Measurements from ENCODE around the gene S100A2.
"Not testable (repeated sequence)": the region's sequence is repeated elsewhere in the genome, so short reads cannot be mapped to it uniquely, and the experiment has no call there.

Gene S100A2

GRCh38 chr1:153527023-153527682 is 38.5 kb downstream of the S100A2 start:
- CTCF ChIA-PET, result interaction anchor here (1.0 to 4.2 kb wide), 9 partner anchors 8 to 100 kb away, joined by 3 to 22 read pairs (median 6); partner anchors contain the start of genes S100A13 and S100A6
- no peak overlapping the region for H3K4me3 ChIP-seq (ENCODE audit: control insufficient read depth in 1 of 7, extremely low read depth in 1 of 7, insufficient read depth in 4 of 7, low read depth in 2 of 7, low read length in 6 of 7)
- WGBS (ENCODE audit: insufficient coverage), result 95% methylated on average over 7 of the region's 8 CpGs
- no peak for DNase-seq
- POLR2A ChIA-PET, result no interaction called here
- H3K36me3 ChIP-seq (ENCODE audit: control insufficient read depth in 4 of 4, insufficient read depth in 4 of 4, low read length in 3 of 4), result no peaks in the 10 kb centered on the region
- no peaks in the 10 kb centered on the region for H3K9me3 ChIP-seq (ENCODE audit: control extremely low read depth in 1 of 5, control insufficient read depth in 4 of 5, insufficient read depth in 2 of 5, low read depth in 1 of 5, low read length in 4 of 5)
- H3K4me1 ChIP-seq (ENCODE audit: control extremely low read depth in 1 of 4, control insufficient read depth in 4 of 4, insufficient read depth in 4 of 4, low read length in 3 of 4), result peaks cover 3 to 24% (median 8%) of the 10 kb centered on the region in 4 experiments
- H3K27ac ChIP-seq (ENCODE audit: insufficient read depth in 1 of 2, low read depth in 1 of 2, low read length in 2 of 2, poor library complexity in 1 of 2, severe bottlenecking in 2 of 2), result no peak overlapping the region
- no peaks in the 10 kb centered on the region for H3K27me3 ChIP-seq (replicated peaks in 2 of 5; ENCODE audit: control insufficient read depth in 4 of 5, insufficient read depth in 5 of 5, low read length in 4 of 5)

GRCh38 chr1:153526132-153526543 is 39.5 kb downstream of the S100A2 start:
- 25% methylated on average over 6 of the region's 8 CpGs for WGBS (ENCODE audit: insufficient coverage)
- CTCF ChIA-PET, result interaction anchor here (1.0 to 4.2 kb wide), 8 partner anchors 9 to 101 kb away, joined by 3 to 22 read pairs (median 8); partner anchors contain the start of genes S100A13 and S100A6
- peaks cover 0 to 17% (median 4%) of the 10 kb centered on the region in 4 experiments for H3K4me1 ChIP-seq (ENCODE audit: control extremely low read depth in 1 of 4, control insufficient read depth in 4 of 4, insufficient read depth in 4 of 4, low read length in 3 of 4)
- no peak overlapping the region for H3K27ac ChIP-seq (ENCODE audit: insufficient read depth in 1 of 2, low read depth in 1 of 2, low read length in 2 of 2, poor library complexity in 1 of 2, severe bottlenecking in 2 of 2)
- POLR2A ChIA-PET, result no interaction called here
- no peak overlapping the region for H3K4me3 ChIP-seq (ENCODE audit: control insufficient read depth in 1 of 7, extremely low read depth in 1 of 7, insufficient read depth in 4 of 7, low read depth in 2 of 7, low read length in 6 of 7)
- H3K9me3 ChIP-seq (ENCODE audit: control extremely low read depth in 1 of 5, control insufficient read depth in 4 of 5, insufficient read depth in 2 of 5, low read depth in 1 of 5, low read length in 4 of 5), result no peaks in the 10 kb centered on the region
- DNase-seq, result no peak
- no peaks in the 10 kb centered on the region for H3K27me3 ChIP-seq (replicated peaks in 2 of 5; ENCODE audit: control insufficient read depth in 4 of 5, insufficient read depth in 5 of 5, low read length in 4 of 5)
- H3K36me3 ChIP-seq (ENCODE audit: control insufficient read depth in 4 of 4, insufficient read depth in 4 of 4, low read length in 3 of 4), result no peaks in the 10 kb centered on the region

GRCh38 chr1:153525088-153525728 is 40.4 kb downstream of the S100A2 start:
- CTCF ChIA-PET, result interaction anchor here (1.0 to 4.2 kb wide), 10 partner anchors 8 to 102 kb away, joined by 3 to 22 read pairs (median 8); partner anchors contain the start of genes S100A13 and S100A6
- H3K36me3 ChIP-seq (ENCODE audit: control insufficient read depth in 4 of 4, insufficient read depth in 4 of 4, low read length in 3 of 4), result no peaks in the 10 kb centered on the region
- WGBS (ENCODE audit: insufficient coverage), result 57% methylated on average over 3 of the region's 3 CpGs
- no peak for DNase-seq
- H3K9me3 ChIP-seq (ENCODE audit: control extremely low read depth in 1 of 5, control insufficient read depth in 4 of 5, insufficient read depth in 2 of 5, low read depth in 1 of 5, low read length in 4 of 5), result no peaks in the 10 kb centered on the region
- POLR2A ChIA-PET, result interaction anchor here (0.6 to 0.8 kb wide), 2 partner anchors 9 to 39 kb away, joined by 3 to 4 read pairs; no protein-coding TSS in a partner anchor
- peaks cover 0 to 17% (median 4%) of the 10 kb centered on the region in 4 experiments for H3K4me1 ChIP-seq (ENCODE audit: control extremely low read depth in 1 of 4, control insufficient read depth in 4 of 4, insufficient read depth in 4 of 4, low read length in 3 of 4)
- H3K27me3 ChIP-seq (replicated peaks in 2 of 5; ENCODE audit: control insufficient read depth in 4 of 5, insufficient read depth in 5 of 5, low read length in 4 of 5), result no peaks in the 10 kb centered on the region
- no peak overlapping the region for H3K4me3 ChIP-seq (ENCODE audit: control insufficient read depth in 1 of 7, extremely low read depth in 1 of 7, insufficient read depth in 4 of 7, low read depth in 2 of 7, low read length in 6 of 7)
- no peak overlapping the region for H3K27ac ChIP-seq (ENCODE audit: insufficient read depth in 1 of 2, low read depth in 1 of 2, low read length in 2 of 2, poor library complexity in 1 of 2, severe bottlenecking in 2 of 2)

GRCh38 chr1:153522353-153523048 is 43.1 kb downstream of the S100A2 start:
- 52% methylated on average over 9 of the region's 14 CpGs for WGBS (ENCODE audit: insufficient coverage)
- DNase-seq; H3K27me3 ChIP-seq (replicated peaks in 2 of 5; ENCODE audit: control insufficient read depth in 4 of 5, insufficient read depth in 5 of 5, low read length in 4 of 5); H3K36me3 ChIP-seq (ENCODE audit: control insufficient read depth in 4 of 4, insufficient read depth in 4 of 4, low read length in 3 of 4); POLR2A ChIA-PET; H3K27ac ChIP-seq (ENCODE audit: insufficient read depth in 1 of 2, low read depth in 1 of 2, low read length in 2 of 2, poor library complexity in 1 of 2, severe bottlenecking in 2 of 2); H3K4me3 ChIP-seq (ENCODE audit: control insufficient read depth in 1 of 7, extremely low read depth in 1 of 7, insufficient read depth in 4 of 7, low read depth in 2 of 7, low read length in 6 of 7); H3K9me3 ChIP-seq (ENCODE audit: control extremely low read depth in 1 of 5, control insufficient read depth in 4 of 5, insufficient read depth in 2 of 5, low read depth in 1 of 5, low read length in 4 of 5): not testable (repeated sequence)
- H3K4me1 ChIP-seq (ENCODE audit: control extremely low read depth in 1 of 4, control insufficient read depth in 4 of 4, insufficient read depth in 4 of 4, low read length in 3 of 4), result peaks cover 0 to 27% (median 13%) of the 10 kb centered on the region in 4 experiments
- CTCF ChIA-PET, result interaction anchor here (0.8 to 2.8 kb wide), 6 partner anchors 9 to 47 kb away, joined by 3 to 19 read pairs (median 3); no protein-coding TSS in a partner anchor

- H3K9me3 ChIP-seq (ENCODE audit: control extremely low read depth in 1 of 5, control insufficient read depth in 4 of 5, insufficient read depth in 2 of 5, low read depth in 1 of 5, low read length in 4 of 5); H3K36me3 ChIP-seq (ENCODE audit: control insufficient read depth in 4 of 4, insufficient read depth in 4 of 4, low read length in 3 of 4); H3K27me3 ChIP-seq (replicated peaks in 2 of 5; ENCODE audit: control insufficient read depth in 4 of 5, insufficient read depth in 5 of 5, low read length in 4 of 5); POLR2A ChIA-PET; H3K27ac ChIP-seq (ENCODE audit: insufficient read depth in 1 of 2, low read depth in 1 of 2, low read length in 2 of 2, poor library complexity in 1 of 2, severe bottlenecking in 2 of 2); H3K4me3 ChIP-seq (ENCODE audit: control insufficient read depth in 1 of 7, extremely low read depth in 1 of 7, insufficient read depth in 4 of 7, low read depth in 2 of 7, low read length in 6 of 7); DNase-seq: not testable (repeated sequence)
- CTCF ChIA-PET, result interaction anchor here (0.8 to 3.4 kb wide), 8 partner anchors 11 to 105 kb away, joined by 3 to 19 read pairs (median 6); partner anchors contain the start of genes S100A13 and S100A6
- H3K4me1 ChIP-seq (ENCODE audit: control extremely low read depth in 1 of 4, control insufficient read depth in 4 of 4, insufficient read depth in 4 of 4, low read length in 3 of 4), result peaks cover 0 to 25% (median 13%) of the 10 kb centered on the region in 4 experiments
- WGBS (ENCODE audit: insufficient coverage), result 99% methylated on average over 29 of the region's 37 CpGs
Measured at GRCh38 chr1:153521808-153522207, 43.8 kb downstream of the S100A2 start.

- DNase-seq, result no peak
- ChIA-PET POLR2A (interaction anchor here (0.6 kb wide), 1 partner anchor 286 kb away, joined by 3 read pairs; no protein-coding TSS in a partner anchor), CTCF (interaction anchor here (0.9 to 3.4 kb wide), 12 partner anchors 9 to 167 kb away, joined by 3 to 19 read pairs (median 6); partner anchors contain the start of genes S100A13 and S100A6)
- no peak overlapping the region for H3K27ac ChIP-seq (ENCODE audit: insufficient read depth in 1 of 2, low read depth in 1 of 2, low read length in 2 of 2, poor library complexity in 1 of 2, severe bottlenecking in 2 of 2)
- WGBS (ENCODE audit: insufficient coverage), result 91% methylated on average over 3 of the region's 4 CpGs
- no peaks in the 10 kb centered on the region for H3K27me3 ChIP-seq (replicated peaks in 2 of 5; ENCODE audit: control insufficient read depth in 4 of 5, insufficient read depth in 5 of 5, low read length in 4 of 5)
- no peaks in the 10 kb centered on the region for H3K9me3 ChIP-seq (ENCODE audit: control extremely low read depth in 1 of 5, control insufficient read depth in 4 of 5, insufficient read depth in 2 of 5, low read depth in 1 of 5, low read length in 4 of 5)
- H3K36me3 ChIP-seq (ENCODE audit: control insufficient read depth in 4 of 4, insufficient read depth in 4 of 4, low read length in 3 of 4), result no peaks in the 10 kb centered on the region
- peaks cover 0 to 28% (median 12%) of the 10 kb centered on the region in 4 experiments for H3K4me1 ChIP-seq (ENCODE audit: control extremely low read depth in 1 of 4, control insufficient read depth in 4 of 4, insufficient read depth in 4 of 4, low read length in 3 of 4)
- no peak overlapping the region for H3K4me3 ChIP-seq (ENCODE audit: control insufficient read depth in 1 of 7, extremely low read depth in 1 of 7, insufficient read depth in 4 of 7, low read depth in 2 of 7, low read length in 6 of 7)
Measured at GRCh38 chr1:153520818-153521476, 44.7 kb downstream of the S100A2 start.
